Parathyroid adenoma (tissue), 2 donors: Measurements from ENCODE around the gene PARP1.

Source experiments
- H2AFZ ChIP-seq: fragments of 300-600 bp; sonication (generic); one replicate; pipeline ENCODE4 v1.7.0; 2017; ENCODE audit warnings: antibody characterized with exemption, mild to moderate bottlenecking
- H3K27ac ChIP-seq: fragments of 300-600 bp; sonication (generic); one replicate; pipeline ENCODE4 v1.7.0; 2017
- H3K27me3 ChIP-seq: fragments of 300-600 bp; sonication (generic); one replicate; pipeline ENCODE4 v1.7.0; 2017; ENCODE audit warnings: low read length; ENCODE audit not compliant: control insufficient read depth, insufficient read depth
- H3K36me3 ChIP-seq: fragments of 300-600 bp; sonication (generic); one replicate; pipeline ENCODE4 v1.7.0; 2017; ENCODE audit warnings: low read length; ENCODE audit not compliant: control insufficient read depth, insufficient read depth
- H3K4me1 ChIP-seq: fragments of 300-600 bp; sonication (generic); one replicate; pipeline ENCODE4 v1.7.0; 2017; ENCODE audit warnings: control low read depth
- H3K4me2 ChIP-seq: fragments of 300-600 bp; sonication (generic); one replicate; pipeline ENCODE4 v1.7.0; 2017; ENCODE audit warnings: low read length
- H3K4me3 ChIP-seq: fragments of 300-600 bp; sonication (generic); one replicate; pipeline ENCODE4 v1.7.0; 2017; ENCODE audit warnings: low read depth, low read length
- H3K79me2 ChIP-seq: fragments of 300-600 bp; sonication (generic); one replicate; pipeline ENCODE4 v1.7.0; 2017; ENCODE audit warnings: control low read depth
- H3K9ac ChIP-seq: fragments of 300-600 bp; sonication (generic); one replicate; pipeline ENCODE4 v1.7.0; 2017; ENCODE audit warnings: mild to moderate bottlenecking
- H3K9me3 ChIP-seq: fragments of 300-600 bp; sonication (generic); one replicate; pipeline ENCODE4 v1.7.0; 2017; ENCODE audit warnings: low read length; ENCODE audit not compliant: control insufficient read depth
- TF ChIP-seq, protein P1 (sequence below): fragments of 300-600 bp; sonication (generic); IDR thresholded peaks from one replicate; pipeline ENCODE4 v1.7.0; 2017; ENCODE audit warnings: antibody characterized with exemption, mild to moderate bottlenecking
- donor health status: primary hyperparathyroidism.

The PARP1 gene

DNA sequence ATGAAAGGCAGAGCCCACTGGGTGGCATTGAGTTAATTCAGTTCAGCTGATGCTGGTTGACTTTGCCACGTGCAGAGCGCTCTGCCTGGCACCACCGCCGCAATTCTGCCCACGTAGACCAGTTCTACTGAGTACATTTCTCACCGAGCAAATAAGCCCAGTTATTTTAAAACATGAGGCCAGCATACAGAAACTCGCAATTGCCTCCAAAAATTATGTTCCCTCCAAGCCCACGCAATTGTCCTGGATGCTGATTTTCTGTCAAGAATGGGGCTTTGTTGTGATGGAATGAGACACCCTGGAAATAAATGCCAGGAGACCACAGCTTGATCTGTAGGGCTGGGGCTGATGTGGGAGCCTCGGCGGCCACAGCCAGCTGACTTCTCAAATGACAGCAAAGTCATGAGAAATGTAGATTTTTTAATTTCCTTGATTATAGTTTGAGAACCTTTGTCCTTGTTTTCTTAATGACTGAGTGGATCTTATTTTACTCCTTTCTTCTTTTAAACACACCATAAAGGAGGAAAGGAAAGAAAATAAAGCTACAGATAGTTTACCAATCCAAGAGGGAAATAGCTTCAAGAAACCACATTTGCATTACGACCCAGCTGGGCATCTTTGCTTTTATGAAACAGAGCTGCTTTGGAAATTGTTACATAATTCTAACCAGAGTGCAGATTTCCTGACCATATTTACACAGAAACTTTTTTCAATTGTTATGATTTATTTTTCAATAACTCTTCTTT lies 11.6 kb upstream of the PARP1 start:
- Histone ChIP-seq H3K4me1 (no peaks in the 10 kb centered on the region), H3K9me3 (no peaks in the 10 kb centered on the region), H3K79me2 (no peaks in the 10 kb centered on the region), H3K36me3 (no peaks in the 10 kb centered on the region), H2AFZ (no peak overlapping the region), H3K4me3 (no peak overlapping the region), H3K27me3 (no peaks in the 10 kb centered on the region), H3K9ac (no peak overlapping the region), H3K4me2 (no peak overlapping the region), H3K27ac (no peak overlapping the region)
- TF ChIP-seq, protein P1, sequence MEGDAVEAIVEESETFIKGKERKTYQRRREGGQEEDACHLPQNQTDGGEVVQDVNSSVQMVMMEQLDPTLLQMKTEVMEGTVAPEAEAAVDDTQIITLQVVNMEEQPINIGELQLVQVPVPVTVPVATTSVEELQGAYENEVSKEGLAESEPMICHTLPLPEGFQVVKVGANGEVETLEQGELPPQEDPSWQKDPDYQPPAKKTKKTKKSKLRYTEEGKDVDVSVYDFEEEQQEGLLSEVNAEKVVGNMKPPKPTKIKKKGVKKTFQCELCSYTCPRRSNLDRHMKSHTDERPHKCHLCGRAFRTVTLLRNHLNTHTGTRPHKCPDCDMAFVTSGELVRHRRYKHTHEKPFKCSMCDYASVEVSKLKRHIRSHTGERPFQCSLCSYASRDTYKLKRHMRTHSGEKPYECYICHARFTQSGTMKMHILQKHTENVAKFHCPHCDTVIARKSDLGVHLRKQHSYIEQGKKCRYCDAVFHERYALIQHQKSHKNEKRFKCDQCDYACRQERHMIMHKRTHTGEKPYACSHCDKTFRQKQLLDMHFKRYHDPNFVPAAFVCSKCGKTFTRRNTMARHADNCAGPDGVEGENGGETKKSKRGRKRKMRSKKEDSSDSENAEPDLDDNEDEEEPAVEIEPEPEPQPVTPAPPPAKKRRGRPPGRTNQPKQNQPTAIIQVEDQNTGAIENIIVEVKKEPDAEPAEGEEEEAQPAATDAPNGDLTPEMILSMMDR, result no peak

DNA sequence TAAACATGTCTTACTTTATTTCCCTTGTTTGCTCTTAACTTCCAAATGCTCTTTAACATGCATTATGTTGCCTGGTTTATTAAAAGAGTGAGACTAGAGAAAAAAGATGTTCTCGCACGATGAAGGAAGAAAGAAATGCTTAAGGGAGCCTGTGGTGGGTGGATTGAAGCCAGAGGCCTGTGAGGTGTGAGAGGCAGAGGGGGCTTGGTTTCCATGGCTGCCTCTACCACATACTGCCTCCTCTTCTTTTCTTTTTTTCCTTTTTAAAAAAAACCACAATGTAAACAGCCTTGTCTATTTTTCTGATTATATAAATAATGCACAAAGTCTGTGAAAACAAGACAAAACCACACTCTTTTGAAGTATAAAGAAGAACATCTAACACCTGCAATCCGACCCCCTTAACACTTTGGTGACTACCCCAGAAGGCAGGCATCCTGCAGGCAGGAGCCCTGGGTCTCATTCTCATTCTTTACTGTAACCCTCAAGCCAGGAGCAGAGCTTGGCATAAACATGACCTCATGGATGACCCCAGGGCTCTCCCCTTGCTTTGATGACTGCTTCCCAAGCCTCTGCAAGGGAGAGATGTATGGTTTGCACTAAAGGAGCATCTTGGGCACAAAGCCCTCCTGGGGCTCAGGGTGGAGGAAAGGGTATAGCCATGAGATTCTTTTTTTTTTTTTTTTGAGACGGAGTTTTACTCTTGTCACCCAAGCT lies 10.1 kb upstream of the PARP1 start:
- no peak overlapping the region for H3K9ac ChIP-seq
- no peak overlapping the region for H2AFZ ChIP-seq
- H3K4me1 ChIP-seq, result no peaks in the 10 kb centered on the region
- H3K4me3 ChIP-seq, result no peak overlapping the region
- no peaks in the 10 kb centered on the region for H3K79me2 ChIP-seq
- H3K36me3 ChIP-seq, result no peaks in the 10 kb centered on the region
- no peak overlapping the region for H3K4me2 ChIP-seq
- H3K27me3 ChIP-seq, result no peaks in the 10 kb centered on the region
- TF ChIP-seq, protein P1, result no peak
- H3K27ac ChIP-seq, result no peak overlapping the region
- no peaks in the 10 kb centered on the region for H3K9me3 ChIP-seq

DNA sequence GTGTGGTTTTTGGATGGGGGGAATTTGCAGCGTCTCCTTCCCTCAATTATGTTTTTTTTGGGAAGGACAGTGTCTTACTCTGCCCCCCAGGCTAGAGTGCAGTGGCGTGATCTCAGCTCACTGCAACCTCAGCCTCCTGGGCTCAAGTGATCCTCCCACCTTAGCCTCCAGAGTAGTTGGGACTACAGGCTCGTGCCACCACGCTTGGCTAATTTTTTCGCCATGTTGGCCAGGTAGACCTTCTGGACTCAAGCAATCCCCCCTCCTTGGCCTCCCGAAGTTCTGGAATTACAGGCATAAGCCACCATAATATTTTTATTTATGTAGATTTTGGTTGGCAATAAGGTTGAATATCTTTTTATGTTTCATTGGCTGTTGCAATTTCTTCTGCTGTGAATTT lies 9.5 kb upstream of the PARP1 start:
- H3K9me3 ChIP-seq, result no peaks in the 10 kb centered on the region
- no peak overlapping the region for H3K4me2 ChIP-seq
- no peak overlapping the region for H2AFZ ChIP-seq
- H3K9ac ChIP-seq, result no peak overlapping the region
- H3K36me3 ChIP-seq, result no peaks in the 10 kb centered on the region
- no peak overlapping the region for H3K4me3 ChIP-seq
- TF ChIP-seq, protein P1, result no peak
- no peaks in the 10 kb centered on the region for H3K79me2 ChIP-seq
- H3K4me1 ChIP-seq, result no peaks in the 10 kb centered on the region
- no peaks in the 10 kb centered on the region for H3K27me3 ChIP-seq
- no peak overlapping the region for H3K27ac ChIP-seq

DNA sequence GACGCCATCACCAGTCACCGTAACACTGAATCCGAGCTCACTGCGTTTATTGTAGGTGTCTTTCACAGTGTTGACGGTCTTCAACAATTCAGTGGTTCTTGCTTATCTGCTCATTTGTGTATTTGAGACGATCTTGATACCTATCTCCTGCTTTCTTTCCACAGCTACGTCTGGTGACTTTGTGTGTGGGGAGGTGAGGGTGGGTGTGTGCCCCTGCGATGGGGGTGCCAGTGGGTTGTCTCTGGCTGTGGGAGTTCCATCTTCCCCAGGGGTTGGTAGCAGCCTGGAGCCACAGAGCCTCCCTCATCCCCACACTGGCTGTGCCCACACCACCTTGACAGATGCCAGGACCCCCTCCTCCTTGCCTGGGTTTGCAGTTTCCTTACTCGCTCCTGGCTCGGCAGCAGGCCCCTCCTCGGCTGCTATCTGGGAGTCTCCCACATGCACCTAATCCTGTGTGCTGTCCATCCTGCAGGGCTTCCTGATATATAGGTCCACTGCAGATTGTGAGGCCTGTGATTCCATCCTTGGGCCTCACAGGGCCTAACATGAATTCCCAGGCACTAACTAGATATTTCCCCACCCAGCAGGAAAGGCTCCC lies 6.3 kb upstream of the PARP1 start:
- H2AFZ ChIP-seq, result no peak overlapping the region

More for the DNA sequence above, 6.3 kb upstream of the PARP1 start:
- Histone ChIP-seq H3K4me1 (peaks cover 2% of the 10 kb centered on the region), H3K9me3 (no peaks in the 10 kb centered on the region), H3K27me3 (no peaks in the 10 kb centered on the region), H3K4me2 (no peak overlapping the region), H3K4me3 (no peak overlapping the region), H3K9ac (no peak overlapping the region), H3K27ac (no peak overlapping the region), H3K36me3 (no peaks in the 10 kb centered on the region), H3K79me2 (no peaks in the 10 kb centered on the region)
- TF ChIP-seq, protein P1, result no peak
